Activated B cell treated with CpG ODN at 0.5 μM for 24 hours (primary cell): ENCODE data around the gene CMIP. TPM values are rescaled to one million over a fixed set of nuclear protein-coding genes. Genes with fewer than 3 reads are reported as not detected.

Experiments
- ATAC-seq: fragments of 200-7000 bp; cut with Tn5 transposase; one replicate; pipeline ENCODE4 v1.10.0; 2021; ENCODE audit warnings: low read depth, mild to moderate bottlenecking, moderate library complexity
- CTCF ChIA-PET: fragments of 350-600 bp; sonication (Branson Sonifier 250); formaldehyde crosslinking; loops from one replicate; lab custom pipeline; 2021; ENCODE audit warnings: antibody characterized with exemption; lab: Charles Lee
- POLR2A ChIA-PET: fragments of 350-600 bp; sonication (Branson Sonifier 250); formaldehyde crosslinking; loops from one replicate; lab custom pipeline; 2021; ENCODE audit warnings: antibody characterized with exemption; lab: Charles Lee
- DNase-seq: peaks from one replicate; pipeline ENCODE4 v3.0.0; 2022
- H3K27ac Mint-ChIP-seq: one replicate; pipeline ENCODE4 v1.8.0; 2020; ENCODE audit warnings: mixed read lengths
- H3K27me3 Mint-ChIP-seq: one replicate; pipeline ENCODE4 v1.8.0; 2021; ENCODE audit warnings: mixed read lengths
- H3K36me3 Mint-ChIP-seq: one replicate; pipeline ENCODE4 v1.8.0; 2021; ENCODE audit warnings: low read depth, mixed read lengths
- H3K4me1 Mint-ChIP-seq: one replicate; pipeline ENCODE4 v1.8.0; 2021; ENCODE audit warnings: mixed read lengths
- H3K4me3 Mint-ChIP-seq: one replicate; pipeline ENCODE4 v1.8.0; 2020; ENCODE audit warnings: mild to moderate bottlenecking, mixed read lengths
- H3K9me3 Mint-ChIP-seq: one replicate; pipeline ENCODE4 v1.8.0; 2020; ENCODE audit warnings: mixed read lengths
- intact Hi-C: fragments of 100-400 bp; cut with micrococcal nuclease; formaldehyde crosslinking; loops from one replicate; pipeline ENCODE4 v1.15.1; 2024
- total RNA-seq: library from RNA; stranded (reverse); gene quantifications from 2 replicates; pipeline ENCODE4 v1.2.3, GENCODE V29; 2022
- TF ChIP-seq, protein P1 (sequence below): fragments of 200-600 bp; IDR thresholded peaks from one replicate; pipeline ENCODE4 v1.8.0; 2022; ENCODE audit warnings: antibody characterized with exemption, mild to moderate bottlenecking

CMIP gene
- total RNA-seq, 1 donor from 2014 or later = 76.3 TPM

DNA sequence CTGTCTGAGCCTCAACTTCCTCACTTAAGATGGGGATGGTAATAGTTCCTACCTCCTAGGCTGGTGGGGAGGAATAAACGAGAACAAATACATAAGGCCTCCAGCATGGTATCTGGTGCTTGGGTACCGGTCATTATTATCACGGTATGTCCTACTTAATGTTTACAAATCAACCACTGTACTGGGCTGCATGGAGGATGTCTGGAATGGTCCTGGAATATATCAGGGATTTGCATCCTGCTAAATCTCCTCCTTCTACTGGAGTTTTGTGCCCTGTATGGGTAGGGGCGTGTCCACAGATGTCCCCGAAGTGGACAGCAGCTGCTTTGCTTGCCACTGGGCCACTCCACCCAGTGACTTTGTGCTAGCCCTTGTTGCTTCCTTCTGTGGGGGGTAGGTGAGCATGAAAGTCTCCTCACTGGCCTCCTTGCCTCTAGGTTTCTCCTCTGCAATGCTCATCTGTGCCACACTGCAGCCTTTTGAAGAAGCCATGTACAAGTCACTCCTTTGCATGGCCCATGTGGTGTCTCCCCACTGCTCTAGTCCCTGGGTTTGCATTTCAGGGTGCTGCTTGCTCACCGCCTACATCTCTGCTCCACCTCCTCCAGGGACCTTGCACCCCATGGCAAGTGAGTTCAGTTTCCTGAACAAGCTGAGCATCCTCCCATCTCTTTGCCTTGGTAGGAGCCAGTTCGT, 2.2 kb upstream of the CMIP start:
- intact Hi-C loops = loop anchor here (1.0 kb wide), 1 partner anchor 9 kb away; no protein-coding TSS in a partner anchor
- H3K27me3 Mint-ChIP-seq = peaks cover 3% of the 10 kb centered on the region
- TF ChIP-seq, protein P1, sequence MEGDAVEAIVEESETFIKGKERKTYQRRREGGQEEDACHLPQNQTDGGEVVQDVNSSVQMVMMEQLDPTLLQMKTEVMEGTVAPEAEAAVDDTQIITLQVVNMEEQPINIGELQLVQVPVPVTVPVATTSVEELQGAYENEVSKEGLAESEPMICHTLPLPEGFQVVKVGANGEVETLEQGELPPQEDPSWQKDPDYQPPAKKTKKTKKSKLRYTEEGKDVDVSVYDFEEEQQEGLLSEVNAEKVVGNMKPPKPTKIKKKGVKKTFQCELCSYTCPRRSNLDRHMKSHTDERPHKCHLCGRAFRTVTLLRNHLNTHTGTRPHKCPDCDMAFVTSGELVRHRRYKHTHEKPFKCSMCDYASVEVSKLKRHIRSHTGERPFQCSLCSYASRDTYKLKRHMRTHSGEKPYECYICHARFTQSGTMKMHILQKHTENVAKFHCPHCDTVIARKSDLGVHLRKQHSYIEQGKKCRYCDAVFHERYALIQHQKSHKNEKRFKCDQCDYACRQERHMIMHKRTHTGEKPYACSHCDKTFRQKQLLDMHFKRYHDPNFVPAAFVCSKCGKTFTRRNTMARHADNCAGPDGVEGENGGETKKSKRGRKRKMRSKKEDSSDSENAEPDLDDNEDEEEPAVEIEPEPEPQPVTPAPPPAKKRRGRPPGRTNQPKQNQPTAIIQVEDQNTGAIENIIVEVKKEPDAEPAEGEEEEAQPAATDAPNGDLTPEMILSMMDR = no peak

GRCh38 chr16:81442916-81443687, 1.5 kb upstream of the CMIP start:
- ATAC-seq (no peak), DNase-seq (no peak)
- TF ChIP-seq, protein P1 = no peak
- Mint-ChIP-seq H3K4me3 (peak overlapping the region; percentile 84), H3K9me3 (no peaks in the 10 kb centered on the region), H3K27me3 (peaks cover 3% of the 10 kb centered on the region), H3K4me1 (peaks cover 28% of the 10 kb centered on the region), H3K36me3 (peaks cover 6% of the 10 kb centered on the region), H3K27ac (peak overlapping the region; percentile 79)
- ChIA-PET POLR2A (interaction anchor here (0.5 to 12.2 kb wide), 7 partner anchors 10 to 62 kb away, joined by 3 to 134 read pairs (median 4); no protein-coding TSS in a partner anchor), CTCF (interaction anchor here (0.7 to 1.2 kb wide), 3 partner anchors 12 to 42 kb away, joined by 3 read pairs; no protein-coding TSS in a partner anchor)
- intact Hi-C loops = loop anchor here (1.0 kb wide), 1 partner anchor 10 kb away; no protein-coding TSS in a partner anchor

More for the DNA sequence above, 2.2 kb upstream of the CMIP start:
- ATAC-seq (no peak), DNase-seq (no peak)
- H3K4me1 Mint-ChIP-seq = peaks cover 22% of the 10 kb centered on the region
- H3K4me3 Mint-ChIP-seq = no peak overlapping the region
- peak overlapping the region; percentile 32 for H3K27ac Mint-ChIP-seq
- ChIA-PET CTCF (interaction anchor here (0.7 to 1.0 kb wide), 2 partner anchors 17 to 43 kb away, joined by 3 read pairs; no protein-coding TSS in a partner anchor), POLR2A (interaction anchor here (0.5 to 12.2 kb wide), 2 partner anchors 25 to 38 kb away, joined by 3 to 134 read pairs; no protein-coding TSS in a partner anchor)
- H3K9me3 Mint-ChIP-seq = no peaks in the 10 kb centered on the region
- peaks cover 5% of the 10 kb centered on the region for H3K36me3 Mint-ChIP-seq

DNA sequence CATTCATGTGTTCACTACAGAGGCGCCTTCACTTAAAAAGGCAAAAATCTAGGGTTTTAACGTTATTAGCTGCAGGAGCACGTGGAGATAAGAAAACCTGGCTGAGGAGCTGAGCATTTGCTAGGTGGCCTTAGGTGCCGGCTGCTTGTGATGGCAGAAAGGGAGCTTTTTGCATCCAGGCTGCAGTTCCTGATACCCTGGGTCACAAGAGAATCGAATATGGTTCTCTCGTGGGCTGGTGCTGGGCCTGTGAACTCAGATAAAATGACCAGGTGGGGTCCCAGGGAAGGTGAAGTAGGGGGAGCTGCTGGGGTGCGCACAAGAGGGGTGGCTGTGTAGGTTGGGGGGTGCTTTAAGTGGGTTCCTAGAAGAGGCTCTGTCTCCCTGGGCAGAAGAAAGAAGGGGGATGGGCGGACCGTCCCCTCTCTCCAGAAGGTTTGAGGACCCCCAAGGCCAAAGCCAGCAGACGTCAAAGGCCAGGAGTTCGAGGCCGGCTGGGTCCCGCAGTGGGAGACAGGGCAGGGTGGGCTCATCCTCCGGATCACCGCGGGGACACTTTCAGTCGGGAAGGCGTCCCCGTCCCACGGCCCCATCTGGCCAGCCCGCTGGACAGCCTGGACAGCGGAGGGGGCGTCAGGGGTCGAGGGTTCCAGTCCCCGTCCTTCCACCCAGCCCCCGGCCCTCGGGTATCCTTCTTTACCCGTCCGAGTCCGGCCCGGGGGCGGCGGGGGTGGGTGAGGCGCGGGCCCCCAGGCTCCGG, 740 bp upstream of the CMIP start:
- Mint-ChIP-seq H3K27me3 (no peaks in the 10 kb centered on the region), H3K9me3 (no peaks in the 10 kb centered on the region), H3K4me3 (peak overlapping the region; percentile 84), H3K36me3 (peaks cover 6% of the 10 kb centered on the region), H3K27ac (peak overlapping the region; percentile 79), H3K4me1 (peaks cover 36% of the 10 kb centered on the region)
- CTCF ChIA-PET = interaction anchor here (1.0 to 1.2 kb wide), 2 partner anchors 12 to 19 kb away, joined by 3 read pairs; no protein-coding TSS in a partner anchor
- DNase-seq (no peak), ATAC-seq (no peak)
- POLR2A ChIA-PET = interaction anchor here (0.5 to 12.2 kb wide), 6 partner anchors 11 to 62 kb away, joined by 3 to 134 read pairs (median 5); no protein-coding TSS in a partner anchor
- intact Hi-C loops = loop anchor here (1.0 to 2.0 kb wide), 3 partner anchors 15 to 57 kb away; no protein-coding TSS in a partner anchor
- TF ChIP-seq, protein P1 = no peak

DNA sequence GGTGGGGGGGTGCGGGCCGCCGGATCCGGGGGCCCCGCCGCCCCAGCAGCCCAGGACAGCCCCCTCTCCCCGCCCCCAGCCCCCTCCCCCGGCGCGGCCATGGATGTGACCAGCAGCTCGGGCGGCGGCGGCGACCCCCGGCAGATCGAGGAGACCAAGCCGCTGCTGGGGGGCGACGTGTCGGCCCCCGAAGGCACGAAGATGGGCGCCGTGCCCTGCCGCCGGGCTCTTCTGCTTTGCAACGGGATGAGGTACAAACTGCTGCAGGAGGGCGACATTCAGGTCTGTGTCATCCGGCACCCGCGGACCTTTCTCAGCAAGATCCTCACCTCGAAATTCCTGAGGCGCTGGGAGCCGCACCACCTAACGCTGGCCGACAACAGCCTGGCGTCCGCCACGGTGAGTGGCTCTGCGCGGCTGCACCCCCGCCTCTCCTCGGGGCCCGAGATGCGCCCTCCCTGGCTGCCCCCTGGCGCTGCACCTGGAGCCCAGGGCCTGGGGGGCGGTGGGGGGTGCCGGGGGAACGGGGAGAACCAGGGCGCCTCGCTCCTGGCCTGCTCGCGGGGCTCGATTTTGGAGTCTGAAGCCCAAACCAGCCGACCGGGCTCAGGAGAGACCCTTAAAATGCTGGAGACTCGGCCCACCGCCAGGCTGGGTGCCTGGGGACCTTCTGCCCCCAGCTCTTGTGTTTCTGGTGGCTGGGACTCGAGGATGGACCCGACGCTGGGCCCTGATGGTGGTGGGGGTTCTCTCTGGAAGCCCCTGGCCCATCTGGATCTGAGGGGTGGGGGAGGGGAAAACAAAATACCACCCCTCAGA, 744 bp downstream of the CMIP start:
- ChIA-PET CTCF (interaction anchor here (0.9 to 1.2 kb wide), 2 partner anchors 36 to 56 kb away, joined by 3 to 4 read pairs; no protein-coding TSS in a partner anchor), POLR2A (interaction anchor here (0.6 to 12.2 kb wide), 15 partner anchors 9 to 363 kb away, joined by 3 to 134 read pairs (median 4); no protein-coding TSS in a partner anchor)
- no peaks in the 10 kb centered on the region for H3K9me3 Mint-ChIP-seq
- peak; percentile 50 for DNase-seq
- TF ChIP-seq, protein P1 = no peak
- ATAC-seq = peak; percentile 15
- peaks cover 12% of the 10 kb centered on the region for H3K36me3 Mint-ChIP-seq
- H3K27ac Mint-ChIP-seq = peak overlapping the region; percentile 75
- H3K4me3 Mint-ChIP-seq = peak overlapping the region; percentile 87
- no peaks in the 10 kb centered on the region for H3K27me3 Mint-ChIP-seq
- intact Hi-C loops = loop anchor here (2.0 kb wide), 2 partner anchors 17 to 43 kb away; no protein-coding TSS in a partner anchor
- H3K4me1 Mint-ChIP-seq = peaks cover 51% of the 10 kb centered on the region
